ENCODE measurements around the gene UBE2E1.

- TF ChIP-seq FOXA1 (IDR thresholded peaks at IDR 0.05), result no peak
- TF ChIP-seq BHLHE40 (IDR thresholded peaks at IDR 0.05; ENCODE audit: borderline replicate concordance), result no peak
- no peak for TF ChIP-seq FOXK2 (IDR thresholded peaks at IDR 0.05)
- no peak for TF ChIP-seq ARNT (IDR thresholded peaks at IDR 0.05)
- no peak for TF ChIP-seq SUZ12 (IDR thresholded peaks at IDR 0.05)
- no peak for TF ChIP-seq TARDBP (IDR thresholded peaks at IDR 0.05)
- TF ChIP-seq ZNF384 (IDR thresholded peaks at IDR 0.05), result no peak
- TF ChIP-seq ELF4 (IDR thresholded peaks at IDR 0.05), result no peak
- no peak for TF ChIP-seq PKNOX1 (IDR thresholded peaks at IDR 0.05)
- no peak for TF ChIP-seq FOXM1 (IDR thresholded peaks at IDR 0.05; ENCODE audit: borderline replicate concordance)
- no peak for TF ChIP-seq NFRKB (IDR thresholded peaks at IDR 0.05)
- TF ChIP-seq SP1 (IDR thresholded peaks at IDR 0.05), result no peak
- no peak for TF ChIP-seq HDGF (IDR thresholded peaks at IDR 0.05; ENCODE audit: borderline replicate concordance)
- no peak for TF ChIP-seq LEF1 (IDR thresholded peaks at IDR 0.05; ENCODE audit: borderline replicate concordance)
Measured at GRCh38 chr3:23798876-23799275, 6.9 kb upstream of the UBE2E1 start.
